Measurements from ENCODE around the gene ACTR2.
"Not testable (repeated sequence)": the region's sequence is repeated elsewhere in the genome, so short reads cannot be mapped to it uniquely, and the experiment has no call there.

Gene ACTR2

GRCh38 chr2:65227456-65228262 lies at the start of gene ACTR2:
TSS of gene ACTR2 (plus strand) at chr2:65227831. CDS start at chr2:65227910, 79 bp downstream.
- no peaks in the 10 kb centered on the region for H3K9me3 Mint-ChIP-seq
- H3K27me3 Mint-ChIP-seq = peaks cover 4% of the 10 kb centered on the region
- H3K4me3 Mint-ChIP-seq = peak within 1 kb of the TSS; percentile 100
- H3K27ac Mint-ChIP-seq = peak within 1 kb of the TSS; percentile 100
- H3K4me1 Mint-ChIP-seq = peaks cover 50% of the 10 kb centered on the region
- CTCF ChIA-PET = interaction anchor here (0.9 to 1.3 kb wide), 3 partner anchors 40 to 163 kb away, joined by 3 to 4 read pairs (median 4); partner anchors contain the start of gene RAB1A
- peak; percentile 97 for DNase-seq
- H3K36me3 Mint-ChIP-seq = peaks cover 25% of the 10 kb centered on the region

- DNase-seq = no peak
- no peaks in the 10 kb centered on the region for H3K36me3 Mint-ChIP-seq
- no peak overlapping the region for H3K27ac Mint-ChIP-seq
- H3K4me1 Mint-ChIP-seq = peaks cover 8% of the 10 kb centered on the region
- no peaks in the 10 kb centered on the region for H3K9me3 Mint-ChIP-seq
- CTCF ChIA-PET = no interaction called here
- peaks cover 23% of the 10 kb centered on the region for H3K27me3 Mint-ChIP-seq
- H3K4me3 Mint-ChIP-seq = no peak overlapping the region
Observed at GRCh38 chr2:65182570-65182969, 45.1 kb upstream of the ACTR2 start.

- H3K9me3 Mint-ChIP-seq, H3K36me3 Mint-ChIP-seq, H3K4me3 Mint-ChIP-seq, H3K27ac Mint-ChIP-seq, H3K4me1 Mint-ChIP-seq, DNase-seq: not testable (repeated sequence)
- H3K27me3 Mint-ChIP-seq = peaks cover 25% of the 10 kb centered on the region
- CTCF ChIA-PET = interaction anchor here (0.8 kb wide), 1 partner anchor 11 kb away, joined by 3 read pairs; no protein-coding TSS in a partner anchor
Observed at GRCh38 chr2:65183406-65183805, 44.2 kb upstream of the ACTR2 start.

GRCh38 chr2:65185012-65185411 lies 42.6 kb upstream of the ACTR2 start:
- Mint-ChIP-seq H3K9me3 (no peaks in the 10 kb centered on the region), H3K4me1 (peaks cover 10% of the 10 kb centered on the region), H3K4me3 (no peak overlapping the region), H3K27me3 (peaks cover 38% of the 10 kb centered on the region), H3K27ac (no peak overlapping the region), H3K36me3 (no peaks in the 10 kb centered on the region)
- DNase-seq = no peak
- CTCF ChIA-PET = interaction anchor here (1.4 to 6.1 kb wide), 2 partner anchors 120 to 142 kb away, joined by 3 to 53 read pairs; no protein-coding TSS in a partner anchor

GRCh38 chr2:65186093-65186868 lies 41.4 kb upstream of the ACTR2 start:
- Mint-ChIP-seq H3K9me3 (no peaks in the 10 kb centered on the region), H3K4me3 (no peak overlapping the region), H3K27me3 (peaks cover 36% of the 10 kb centered on the region), H3K27ac (no peak overlapping the region), H3K4me1 (peaks cover 10% of the 10 kb centered on the region), H3K36me3 (no peaks in the 10 kb centered on the region)
- CTCF ChIA-PET = interaction anchor here (0.6 to 6.1 kb wide), 23 partner anchors 11 to 268 kb away, joined by 3 to 53 read pairs (median 4); partner anchors contain the start of gene RAB1A
- DNase-seq = no peak

- CTCF ChIA-PET = interaction anchor here (0.6 to 6.1 kb wide), 23 partner anchors 10 to 269 kb away, joined by 3 to 53 read pairs (median 4); partner anchors contain the start of gene RAB1A
- DNase-seq = peak; percentile 78
- Mint-ChIP-seq H3K36me3 (no peaks in the 10 kb centered on the region), H3K27me3 (peaks cover 36% of the 10 kb centered on the region), H3K9me3 (no peaks in the 10 kb centered on the region), H3K27ac (peak overlapping the region; percentile 1), H3K4me3 (no peak overlapping the region), H3K4me1 (peaks cover 10% of the 10 kb centered on the region)
Observed at GRCh38 chr2:65186872-65187851, 40.5 kb upstream of the ACTR2 start.

GRCh38 chr2:65193446-65193845 lies 34.2 kb upstream of the ACTR2 start:
- Mint-ChIP-seq H3K4me1 (no peaks in the 10 kb centered on the region), H3K4me3 (no peak overlapping the region), H3K36me3 (no peaks in the 10 kb centered on the region), H3K27me3 (peaks cover 28% of the 10 kb centered on the region), H3K9me3 (no peaks in the 10 kb centered on the region), H3K27ac (no peak overlapping the region)
- no peak for DNase-seq
- CTCF ChIA-PET = interaction anchor here (2.1 kb wide), 1 partner anchor 19 kb away, joined by 5 read pairs; no protein-coding TSS in a partner anchor

GRCh38 chr2:65198737-65199136 lies 28.9 kb upstream of the ACTR2 start:
- Mint-ChIP-seq H3K27ac (no peak overlapping the region), H3K36me3 (no peaks in the 10 kb centered on the region)

GRCh38 chr2:65199166-65199565 lies 28.5 kb upstream of the ACTR2 start:
- Mint-ChIP-seq H3K36me3 (no peaks in the 10 kb centered on the region), H3K27ac (no peak overlapping the region), H3K4me1 (no peaks in the 10 kb centered on the region), H3K9me3 (no peaks in the 10 kb centered on the region), H3K27me3 (peaks cover 13% of the 10 kb centered on the region), H3K4me3 (no peak overlapping the region)
- CTCF ChIA-PET = interaction anchor here (1.3 kb wide), 1 partner anchor 12 kb away, joined by 3 read pairs; no protein-coding TSS in a partner anchor
- no peak for DNase-seq

More at GRCh38 chr2:65198737-65199136, 28.9 kb upstream of the ACTR2 start:
- Mint-ChIP-seq H3K27me3 (peaks cover 13% of the 10 kb centered on the region), H3K4me3 (no peak overlapping the region), H3K9me3 (no peaks in the 10 kb centered on the region), H3K4me1 (no peaks in the 10 kb centered on the region)
- CTCF ChIA-PET = interaction anchor here (1.3 kb wide), 1 partner anchor 12 kb away, joined by 3 read pairs; no protein-coding TSS in a partner anchor
- DNase-seq = no peak

- Mint-ChIP-seq H3K9me3 (no peaks in the 10 kb centered on the region), H3K36me3 (no peaks in the 10 kb centered on the region), H3K4me3 (no peak overlapping the region), H3K27ac (no peak overlapping the region), H3K27me3 (peaks cover 12% of the 10 kb centered on the region), H3K4me1 (no peaks in the 10 kb centered on the region)
- CTCF ChIA-PET = interaction anchor here (0.9 kb wide), 1 partner anchor 13 kb away, joined by 3 read pairs; no protein-coding TSS in a partner anchor
- DNase-seq = no peak
Observed at GRCh38 chr2:65199891-65200290, 27.7 kb upstream of the ACTR2 start.

GRCh38 chr2:65204461-65205210 lies 23.0 kb upstream of the ACTR2 start:
- peaks cover 3% of the 10 kb centered on the region for H3K27me3 Mint-ChIP-seq
- H3K4me1 Mint-ChIP-seq = no peaks in the 10 kb centered on the region
- DNase-seq = peak; percentile 41
- CTCF ChIA-PET = no interaction called here
- H3K9me3 Mint-ChIP-seq = no peaks in the 10 kb centered on the region
- H3K27ac Mint-ChIP-seq = no peak overlapping the region
- H3K4me3 Mint-ChIP-seq = no peak overlapping the region
- H3K36me3 Mint-ChIP-seq = no peaks in the 10 kb centered on the region

- H3K27ac Mint-ChIP-seq = no peak overlapping the region
- H3K27me3 Mint-ChIP-seq = no peaks in the 10 kb centered on the region
- no peak for DNase-seq
- H3K36me3 Mint-ChIP-seq = peaks cover 2% of the 10 kb centered on the region
- no peak overlapping the region for H3K4me3 Mint-ChIP-seq
- no peaks in the 10 kb centered on the region for H3K9me3 Mint-ChIP-seq
- H3K4me1 Mint-ChIP-seq = peaks cover 6% of the 10 kb centered on the region
- CTCF ChIA-PET = no interaction called here
Observed at GRCh38 chr2:65212115-65212514, 15.5 kb upstream of the ACTR2 start.

- no peak for DNase-seq
- peaks cover 6% of the 10 kb centered on the region for H3K4me1 Mint-ChIP-seq
- CTCF ChIA-PET = no interaction called here
- H3K27ac Mint-ChIP-seq = no peak overlapping the region
- H3K9me3 Mint-ChIP-seq = no peaks in the 10 kb centered on the region
- H3K36me3 Mint-ChIP-seq = peaks cover 2% of the 10 kb centered on the region
- no peaks in the 10 kb centered on the region for H3K27me3 Mint-ChIP-seq
- no peak overlapping the region for H3K4me3 Mint-ChIP-seq
Observed at GRCh38 chr2:65212619-65213018, 15.0 kb upstream of the ACTR2 start.

Measured in activated naive CD4-positive, alpha-beta T cell treated with anti-CD3 and anti-CD28 coated beads, Interleukin-2, amount 10 ng/mL, durations not matched to agents 7 days and 5 days (primary cell).